HepG2 (cell line): ENCODE measurements around the gene ANKRD2. TPM values are rescaled to one million over a fixed set of nuclear protein-coding genes. Genes with fewer than 3 reads are reported as not detected.
A peak's percentile ranks its signal among the peaks of the same experiment; 100 is the strongest.

ENCODE experiments used
- MAZ ChIP-seq, 2 experiments: sonication (generic) in 1 of 2; formaldehyde crosslinking in 1 of 2; IDR thresholded peaks; 2 replicates each; pipeline versions ENCODE4 v1.5.0 to v1.6.1; 2012 to 2020; ENCODE audit warnings: low read depth in 2 of 2, mild to moderate bottlenecking in 2 of 2, borderline replicate concordance in 1 of 2, improper control_type of control experiment in 1 of 2, low read length in 1 of 2, missing genetic modification reagents in 1 of 2, moderate library complexity in 1 of 2
- MTF1 ChIP-seq: sonication (generic); formaldehyde crosslinking; IDR thresholded peaks from 2 replicates; pipeline ENCODE4 v1.5.0; 2020; ENCODE audit warnings: missing genetic modification reagents
- NAIF1 ChIP-seq: sonication (generic); formaldehyde crosslinking; IDR thresholded peaks from 2 replicates; pipeline ENCODE4 v1.5.0; 2020; ENCODE audit warnings: mild to moderate bottlenecking, missing genetic modification reagents, borderline replicate concordance
- SIN3A ChIP-seq: IDR thresholded peaks from 2 replicates; pipeline ENCODE4 v1.6.1; 2011; ENCODE audit warnings: low read depth, mild to moderate bottlenecking, control low read depth, low read length, borderline replicate concordance
- ZNF274 ChIP-seq: sonication (generic); formaldehyde crosslinking; IDR thresholded peaks from 2 replicates; pipeline ENCODE4 v1.5.1; 2020; ENCODE audit warnings: mild to moderate bottlenecking, missing genetic modification reagents
- ZNF431 ChIP-seq: sonication (generic); formaldehyde crosslinking; IDR thresholded peaks from 2 replicates; pipeline ENCODE4 v1.9.0; 2022; ENCODE audit warnings: missing genetic modification reagents, low read depth, mild to moderate bottlenecking, borderline replicate concordance
- ZSCAN25 ChIP-seq: sonication (generic); formaldehyde crosslinking; IDR thresholded peaks from 2 replicates; pipeline ENCODE4 v1.8.0; 2022; ENCODE audit warnings: mild to moderate bottlenecking, missing genetic modification reagents
- polyA plus RNA-seq, 8 experiments: library from polyadenylated mRNA; depleted of rRNA in 3 of 8; stranded (reverse) in 7 of 8; unstranded in 1 of 8; fragments of >200 nt; fragmentation: Illumina TruSeq in 4 of 8; extraction: Trizol in 4 of 8; gene quantifications; 2 replicates each; pipeline versions ENCODE4 v1.2.1 to v1.2.3, GENCODE V29; 2011 to 2016; ENCODE audit warnings: low read depth in 4 of 8, missing spikeins in 1 of 8, mixed read lengths in 1 of 8; ENCODE audit not compliant: insufficient read depth in 1 of 8
- total RNA-seq, 5 experiments: library from RNA; depleted of rRNA; stranded (reverse); fragments of >200 nt; fragmentation: Illumina TruSeq; extraction: Trizol; gene quantifications; 2 replicates each; pipeline ENCODE4 v1.2.3, GENCODE V29; 2016; ENCODE audit warnings: low read depth in 1 of 5
- TF ChIP-seq, protein P1 (sequence below), 2 experiments: fragments of 450-650 bp in 1 of 2; sonication (generic) in 1 of 2; formaldehyde crosslinking; IDR thresholded peaks; 2 replicates each; pipeline versions ENCODE4 v1.5.0 to v1.8.0; 2020 to 2022; ENCODE audit warnings: mild to moderate bottlenecking in 1 of 2, missing genetic modification reagents in 1 of 2
- TF ChIP-seq, protein P2 (sequence below): sonication (generic); formaldehyde crosslinking; IDR thresholded peaks from 2 replicates; pipeline ENCODE4 v1.4.0; 2020; ENCODE audit warnings: low read depth, mild to moderate bottlenecking, missing genetic modification reagents
- TF ChIP-seq, protein P3 (sequence below): sonication (generic); formaldehyde crosslinking; IDR thresholded peaks from 2 replicates; pipeline ENCODE4 v1.4.0; 2020; ENCODE audit warnings: low read depth, missing genetic modification reagents
- TF ChIP-seq, protein P4 (sequence below): sonication (generic); formaldehyde crosslinking; IDR thresholded peaks from 2 replicates; pipeline ENCODE4 v1.4.0; 2020; ENCODE audit warnings: missing genetic modification reagents
- TF ChIP-seq, protein P5 (sequence below): sonication (generic); formaldehyde crosslinking; IDR thresholded peaks from 2 replicates; pipeline ENCODE4 v1.5.1; 2020; ENCODE audit warnings: mild to moderate bottlenecking, missing genetic modification reagents, borderline replicate concordance
- TF ChIP-seq, protein P6 (sequence below): sonication (generic); formaldehyde crosslinking; IDR thresholded peaks from 2 replicates; pipeline ENCODE4 v1.4.0; 2020; ENCODE audit warnings: mild to moderate bottlenecking, missing genetic modification reagents

Gene ANKRD2
- total and polyA plus RNA-seq, 2 of the 13 experiments (the other 11 are each of a cell fraction or from before 2014, with no cell fraction given), result not detected

DNA sequence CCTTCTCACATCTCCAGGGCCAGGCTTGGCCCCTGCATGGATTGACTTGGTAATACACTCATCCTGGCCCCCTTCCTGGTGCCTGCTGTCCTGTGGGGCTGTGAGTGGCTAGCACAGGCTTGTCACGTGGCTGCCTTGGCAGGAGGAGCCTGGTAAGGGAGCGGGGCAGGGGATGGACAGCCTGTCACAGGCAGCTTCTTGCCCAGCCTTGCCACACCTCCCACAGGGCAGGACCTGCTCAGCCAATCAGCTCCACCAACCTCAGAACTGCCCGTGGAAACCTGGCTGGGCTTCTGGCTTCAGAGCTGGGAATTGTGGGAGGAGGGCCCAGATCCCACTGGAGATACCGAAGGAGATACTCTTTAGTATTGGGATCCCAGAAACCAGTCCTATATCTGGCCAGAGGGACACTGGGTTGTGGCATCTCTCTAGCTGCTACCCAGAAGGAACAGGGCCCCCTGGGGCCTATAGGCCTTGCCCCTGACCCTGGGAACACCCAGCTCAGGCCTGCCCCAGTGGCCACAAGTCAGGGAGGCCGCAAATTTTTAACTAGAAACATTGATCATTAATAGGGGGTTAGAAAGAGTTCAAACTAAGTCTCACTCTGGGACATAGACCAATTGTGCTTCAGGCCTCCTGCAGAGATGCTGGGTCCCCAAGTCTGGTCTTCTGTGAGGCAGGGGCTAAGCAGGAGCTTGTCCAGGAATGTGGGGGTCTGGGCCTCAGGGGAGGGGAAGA, 11.7 kb downstream of the ANKRD2 start, which contains the start of gene HOGA1 (continued):
- TF ChIP-seq ZSCAN25 (no peak), ZNF431 (CRISPR knock-in tag) (no peak), NAIF1 (no peak), MAZ (IDR thresholded peaks at IDR 0.05; ENCODE audit: borderline replicate concordance, low read depth, low read length) (no peak), MAZ (CRISPR knock-in tag; IDR thresholded peaks at IDR 0.05; ENCODE audit: low read depth) (0 out of 2 replicates have a peak, but pooled peaks have one; percentile 33), MTF1 (CRISPR knock-in tag) (no peak), SIN3A (0 out of 2 replicates have a peak, but pooled peaks have one; percentile 31), ZNF274 (CRISPR knock-in tag) (no peak)
- TF ChIP-seq, protein P1, sequence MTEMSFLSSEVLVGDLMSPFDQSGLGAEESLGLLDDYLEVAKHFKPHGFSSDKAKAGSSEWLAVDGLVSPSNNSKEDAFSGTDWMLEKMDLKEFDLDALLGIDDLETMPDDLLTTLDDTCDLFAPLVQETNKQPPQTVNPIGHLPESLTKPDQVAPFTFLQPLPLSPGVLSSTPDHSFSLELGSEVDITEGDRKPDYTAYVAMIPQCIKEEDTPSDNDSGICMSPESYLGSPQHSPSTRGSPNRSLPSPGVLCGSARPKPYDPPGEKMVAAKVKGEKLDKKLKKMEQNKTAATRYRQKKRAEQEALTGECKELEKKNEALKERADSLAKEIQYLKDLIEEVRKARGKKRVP (CRISPR knock-in tag; IDR thresholded peaks at IDR 0.05), result no peak
- TF ChIP-seq, protein P2, sequence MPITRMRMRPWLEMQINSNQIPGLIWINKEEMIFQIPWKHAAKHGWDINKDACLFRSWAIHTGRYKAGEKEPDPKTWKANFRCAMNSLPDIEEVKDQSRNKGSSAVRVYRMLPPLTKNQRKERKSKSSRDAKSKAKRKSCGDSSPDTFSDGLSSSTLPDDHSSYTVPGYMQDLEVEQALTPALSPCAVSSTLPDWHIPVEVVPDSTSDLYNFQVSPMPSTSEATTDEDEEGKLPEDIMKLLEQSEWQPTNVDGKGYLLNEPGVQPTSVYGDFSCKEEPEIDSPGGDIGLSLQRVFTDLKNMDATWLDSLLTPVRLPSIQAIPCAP, result no peak
- TF ChIP-seq, protein P3, sequence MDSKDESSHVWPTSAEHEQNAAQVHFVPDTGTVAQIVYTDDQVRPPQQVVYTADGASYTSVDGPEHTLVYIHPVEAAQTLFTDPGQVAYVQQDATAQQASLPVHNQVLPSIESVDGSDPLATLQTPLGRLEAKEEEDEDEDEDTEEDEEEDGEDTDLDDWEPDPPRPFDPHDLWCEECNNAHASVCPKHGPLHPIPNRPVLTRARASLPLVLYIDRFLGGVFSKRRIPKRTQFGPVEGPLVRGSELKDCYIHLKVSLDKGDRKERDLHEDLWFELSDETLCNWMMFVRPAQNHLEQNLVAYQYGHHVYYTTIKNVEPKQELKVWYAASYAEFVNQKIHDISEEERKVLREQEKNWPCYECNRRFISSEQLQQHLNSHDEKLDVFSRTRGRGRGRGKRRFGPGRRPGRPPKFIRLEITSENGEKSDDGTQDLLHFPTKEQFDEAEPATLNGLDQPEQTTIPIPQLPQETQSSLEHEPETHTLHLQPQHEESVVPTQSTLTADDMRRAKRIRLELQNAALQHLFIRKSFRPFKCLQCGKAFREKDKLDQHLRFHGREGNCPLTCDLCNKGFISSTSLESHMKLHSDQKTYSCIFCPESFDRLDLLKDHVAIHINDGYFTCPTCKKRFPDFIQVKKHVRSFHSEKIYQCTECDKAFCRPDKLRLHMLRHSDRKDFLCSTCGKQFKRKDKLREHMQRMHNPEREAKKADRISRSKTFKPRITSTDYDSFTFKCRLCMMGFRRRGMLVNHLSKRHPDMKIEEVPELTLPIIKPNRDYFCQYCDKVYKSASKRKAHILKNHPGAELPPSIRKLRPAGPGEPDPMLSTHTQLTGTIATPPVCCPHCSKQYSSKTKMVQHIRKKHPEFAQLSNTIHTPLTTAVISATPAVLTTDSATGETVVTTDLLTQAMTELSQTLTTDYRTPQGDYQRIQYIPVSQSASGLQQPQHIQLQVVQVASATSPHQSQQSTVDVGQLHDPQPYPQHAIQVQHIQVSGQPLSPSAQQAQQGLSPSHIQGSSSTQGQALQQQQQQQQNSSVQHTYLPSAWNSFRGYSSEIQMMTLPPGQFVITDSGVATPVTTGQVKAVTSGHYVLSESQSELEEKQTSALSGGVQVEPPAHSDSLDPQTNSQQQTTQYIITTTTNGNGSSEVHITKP (CRISPR knock-in tag), result no peak
- TF ChIP-seq, protein P4, sequence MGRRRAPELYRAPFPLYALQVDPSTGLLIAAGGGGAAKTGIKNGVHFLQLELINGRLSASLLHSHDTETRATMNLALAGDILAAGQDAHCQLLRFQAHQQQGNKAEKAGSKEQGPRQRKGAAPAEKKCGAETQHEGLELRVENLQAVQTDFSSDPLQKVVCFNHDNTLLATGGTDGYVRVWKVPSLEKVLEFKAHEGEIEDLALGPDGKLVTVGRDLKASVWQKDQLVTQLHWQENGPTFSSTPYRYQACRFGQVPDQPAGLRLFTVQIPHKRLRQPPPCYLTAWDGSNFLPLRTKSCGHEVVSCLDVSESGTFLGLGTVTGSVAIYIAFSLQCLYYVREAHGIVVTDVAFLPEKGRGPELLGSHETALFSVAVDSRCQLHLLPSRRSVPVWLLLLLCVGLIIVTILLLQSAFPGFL (CRISPR knock-in tag), result no peak
- TF ChIP-seq, protein P5, sequence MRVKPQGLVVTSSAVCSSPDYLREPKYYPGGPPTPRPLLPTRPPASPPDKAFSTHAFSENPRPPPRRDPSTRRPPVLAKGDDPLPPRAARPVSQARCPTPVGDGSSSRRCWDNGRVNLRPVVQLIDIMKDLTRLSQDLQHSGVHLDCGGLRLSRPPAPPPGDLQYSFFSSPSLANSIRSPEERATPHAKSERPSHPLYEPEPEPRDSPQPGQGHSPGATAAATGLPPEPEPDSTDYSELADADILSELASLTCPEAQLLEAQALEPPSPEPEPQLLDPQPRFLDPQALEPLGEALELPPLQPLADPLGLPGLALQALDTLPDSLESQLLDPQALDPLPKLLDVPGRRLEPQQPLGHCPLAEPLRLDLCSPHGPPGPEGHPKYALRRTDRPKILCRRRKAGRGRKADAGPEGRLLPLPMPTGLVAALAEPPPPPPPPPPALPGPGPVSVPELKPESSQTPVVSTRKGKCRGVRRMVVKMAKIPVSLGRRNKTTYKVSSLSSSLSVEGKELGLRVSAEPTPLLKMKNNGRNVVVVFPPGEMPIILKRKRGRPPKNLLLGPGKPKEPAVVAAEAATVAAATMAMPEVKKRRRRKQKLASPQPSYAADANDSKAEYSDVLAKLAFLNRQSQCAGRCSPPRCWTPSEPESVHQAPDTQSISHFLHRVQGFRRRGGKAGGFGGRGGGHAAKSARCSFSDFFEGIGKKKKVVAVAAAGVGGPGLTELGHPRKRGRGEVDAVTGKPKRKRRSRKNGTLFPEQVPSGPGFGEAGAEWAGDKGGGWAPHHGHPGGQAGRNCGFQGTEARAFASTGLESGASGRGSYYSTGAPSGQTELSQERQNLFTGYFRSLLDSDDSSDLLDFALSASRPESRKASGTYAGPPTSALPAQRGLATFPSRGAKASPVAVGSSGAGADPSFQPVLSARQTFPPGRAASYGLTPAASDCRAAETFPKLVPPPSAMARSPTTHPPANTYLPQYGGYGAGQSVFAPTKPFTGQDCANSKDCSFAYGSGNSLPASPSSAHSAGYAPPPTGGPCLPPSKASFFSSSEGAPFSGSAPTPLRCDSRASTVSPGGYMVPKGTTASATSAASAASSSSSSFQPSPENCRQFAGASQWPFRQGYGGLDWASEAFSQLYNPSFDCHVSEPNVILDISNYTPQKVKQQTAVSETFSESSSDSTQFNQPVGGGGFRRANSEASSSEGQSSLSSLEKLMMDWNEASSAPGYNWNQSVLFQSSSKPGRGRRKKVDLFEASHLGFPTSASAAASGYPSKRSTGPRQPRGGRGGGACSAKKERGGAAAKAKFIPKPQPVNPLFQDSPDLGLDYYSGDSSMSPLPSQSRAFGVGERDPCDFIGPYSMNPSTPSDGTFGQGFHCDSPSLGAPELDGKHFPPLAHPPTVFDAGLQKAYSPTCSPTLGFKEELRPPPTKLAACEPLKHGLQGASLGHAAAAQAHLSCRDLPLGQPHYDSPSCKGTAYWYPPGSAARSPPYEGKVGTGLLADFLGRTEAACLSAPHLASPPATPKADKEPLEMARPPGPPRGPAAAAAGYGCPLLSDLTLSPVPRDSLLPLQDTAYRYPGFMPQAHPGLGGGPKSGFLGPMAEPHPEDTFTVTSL (CRISPR knock-in tag), result no peak
- TF ChIP-seq, protein P6, sequence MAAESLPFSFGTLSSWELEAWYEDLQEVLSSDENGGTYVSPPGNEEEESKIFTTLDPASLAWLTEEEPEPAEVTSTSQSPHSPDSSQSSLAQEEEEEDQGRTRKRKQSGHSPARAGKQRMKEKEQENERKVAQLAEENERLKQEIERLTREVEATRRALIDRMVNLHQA (CRISPR knock-in tag), result no peak
